Suprapubic skin (tissue), 4 donors: ENCODE measurements around the gene MYBL2.

Experiments
- EP300 ChIP-seq: sonication (generic); formaldehyde crosslinking; IDR thresholded peaks from one replicate; pipeline ENCODE4 v1.6.1; 2017; ENCODE audit warnings: antibody characterized with exemption
- POLR2A ChIP-seq, 2 donors: fragments of 450-650 bp; IDR thresholded peaks; one replicate each; pipeline ENCODE4 v1.6.1; 2017; ENCODE audit warnings: antibody characterized with exemption in 2 of 2, mild to moderate bottlenecking in 2 of 2, moderate library complexity in 2 of 2
- POLR2AphosphoS5 ChIP-seq, 3 donors: sonication (generic); formaldehyde crosslinking; IDR thresholded peaks; one replicate each; pipeline ENCODE4 v1.6.1; 2017; ENCODE audit warnings: antibody characterized with exemption in 3 of 3
- TF ChIP-seq, protein P1 (sequence below), 2 donors: fragments of 200-600 bp in 1 of 2; fragments of 450-650 bp in 1 of 2; sonication (generic) in 1 of 2; IDR thresholded peaks; one replicate each; pipeline ENCODE4 v1.5.1; 2016 to 2019; ENCODE audit warnings: antibody characterized with exemption in 2 of 2, mild to moderate bottlenecking in 1 of 2, moderate library complexity in 1 of 2

DNA sequence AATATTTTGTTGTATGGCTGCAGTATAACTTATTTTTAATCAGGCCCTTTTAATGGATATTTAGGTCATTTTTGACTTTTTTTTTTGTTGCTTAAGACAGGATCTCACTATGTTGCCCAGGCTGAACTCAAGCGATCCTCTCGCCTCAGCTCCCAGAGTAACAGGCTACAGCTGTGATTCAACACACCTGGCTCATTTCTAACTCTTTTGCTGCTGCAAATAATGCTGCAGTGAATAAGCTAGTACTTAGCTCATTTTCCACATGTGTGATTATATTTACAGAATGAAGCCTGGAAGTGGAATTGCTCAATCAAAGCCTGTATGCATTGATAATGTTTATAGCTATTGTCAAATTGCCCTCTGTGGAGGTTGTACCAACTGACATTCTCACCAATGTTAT, 58.8 kb downstream of the MYBL2 start:
- TF ChIP-seq EP300, result no peak
- TF ChIP-seq, protein P1, sequence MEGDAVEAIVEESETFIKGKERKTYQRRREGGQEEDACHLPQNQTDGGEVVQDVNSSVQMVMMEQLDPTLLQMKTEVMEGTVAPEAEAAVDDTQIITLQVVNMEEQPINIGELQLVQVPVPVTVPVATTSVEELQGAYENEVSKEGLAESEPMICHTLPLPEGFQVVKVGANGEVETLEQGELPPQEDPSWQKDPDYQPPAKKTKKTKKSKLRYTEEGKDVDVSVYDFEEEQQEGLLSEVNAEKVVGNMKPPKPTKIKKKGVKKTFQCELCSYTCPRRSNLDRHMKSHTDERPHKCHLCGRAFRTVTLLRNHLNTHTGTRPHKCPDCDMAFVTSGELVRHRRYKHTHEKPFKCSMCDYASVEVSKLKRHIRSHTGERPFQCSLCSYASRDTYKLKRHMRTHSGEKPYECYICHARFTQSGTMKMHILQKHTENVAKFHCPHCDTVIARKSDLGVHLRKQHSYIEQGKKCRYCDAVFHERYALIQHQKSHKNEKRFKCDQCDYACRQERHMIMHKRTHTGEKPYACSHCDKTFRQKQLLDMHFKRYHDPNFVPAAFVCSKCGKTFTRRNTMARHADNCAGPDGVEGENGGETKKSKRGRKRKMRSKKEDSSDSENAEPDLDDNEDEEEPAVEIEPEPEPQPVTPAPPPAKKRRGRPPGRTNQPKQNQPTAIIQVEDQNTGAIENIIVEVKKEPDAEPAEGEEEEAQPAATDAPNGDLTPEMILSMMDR (IDR thresholded peaks at IDR 0.05), result no peak
- no peak for TF ChIP-seq POLR2A (IDR thresholded peaks at IDR 0.05)
- TF ChIP-seq POLR2AphosphoS5 (IDR thresholded peaks at IDR 0.05), result no peak
